ENCODE measurements around the gene SRD5A3. TPM values are rescaled to one million over a fixed set of nuclear protein-coding genes. Genes with fewer than 3 reads are reported as not detected.
"Not testable (repeated sequence)": the region's sequence is repeated elsewhere in the genome, so short reads cannot be mapped to it uniquely, and the experiment has no call there.

SRD5A3 gene
- total and polyA plus RNA-seq, 4 donors, result 5.2 to 18.2 (median 9.5) TPM

DNA sequence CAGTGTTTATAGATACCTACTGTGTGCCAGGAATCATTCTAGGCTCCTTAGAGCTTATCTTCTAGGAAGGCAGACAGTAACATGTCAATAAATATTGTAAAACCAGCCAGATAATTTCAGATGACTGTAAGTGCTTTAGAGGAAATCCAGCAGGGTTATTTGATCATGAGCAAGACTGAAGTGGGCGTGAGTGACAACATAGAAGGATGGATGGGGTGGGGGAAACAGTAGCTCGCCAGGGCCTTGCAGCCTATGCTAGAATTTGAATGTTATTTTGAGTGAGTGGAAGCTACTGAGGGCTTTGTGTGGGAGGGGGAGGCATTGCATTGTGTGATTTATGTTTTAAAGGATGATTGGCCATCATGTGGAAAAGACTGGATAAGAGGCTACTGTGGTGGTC lies 6.7 kb downstream of the SRD5A3 start (continued):
- no peak for TF ChIP-seq HNF4A (conservative IDR thresholded peaks at IDR 0.05)

DNA sequence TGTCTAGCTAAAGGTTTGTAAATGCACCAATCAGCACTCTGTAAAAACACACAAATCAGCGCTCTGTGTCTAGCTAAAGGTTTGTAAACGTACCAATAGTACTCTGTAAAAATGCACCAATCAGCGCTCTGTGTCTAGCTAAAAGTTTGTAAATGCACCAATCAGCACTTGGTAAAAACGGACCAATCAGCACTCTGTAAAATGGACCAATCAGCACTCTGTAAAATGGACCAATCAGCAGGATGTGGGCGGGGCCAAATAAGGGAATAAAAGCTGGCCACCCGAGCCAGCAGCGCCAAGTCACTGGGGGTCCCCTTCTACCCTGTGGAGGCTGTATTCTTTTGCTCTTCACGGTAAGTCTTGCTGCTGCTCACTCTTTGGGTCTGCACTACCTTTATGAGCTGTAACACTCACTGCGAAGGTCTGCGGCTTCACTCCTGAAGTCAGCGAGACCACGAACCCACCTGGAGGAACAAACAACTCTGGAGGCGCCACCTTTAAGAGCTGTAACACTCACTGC lies 7.2 kb downstream of the SRD5A3 start:
- not testable (repeated sequence) for H3K4me3 ChIP-seq (ENCODE audit: low read depth in 1 of 3, low read length in 3 of 3); H3K27me3 ChIP-seq (ENCODE audit: control insufficient read depth in 4 of 4, insufficient read depth in 4 of 4, low read length in 3 of 4); H3K4me1 ChIP-seq (ENCODE audit: control insufficient read depth in 4 of 4, insufficient read depth in 4 of 4, low read length in 3 of 4); DNase-seq (ENCODE audit: low spot score); H3K9me3 ChIP-seq (ENCODE audit: control insufficient read depth in 4 of 4, low read length in 3 of 4); H3K36me3 ChIP-seq (ENCODE audit: control insufficient read depth in 4 of 4, insufficient read depth in 3 of 4, low read depth in 1 of 4, low read length in 3 of 4); H3K27ac ChIP-seq (ENCODE audit: low read depth in 1 of 2, low read length in 2 of 2); H3K9ac ChIP-seq (ENCODE audit: low read depth in 1 of 2, low read length in 2 of 2)
- 96% methylated on average over 13 of the region's 13 CpGs for WGBS

DNA sequence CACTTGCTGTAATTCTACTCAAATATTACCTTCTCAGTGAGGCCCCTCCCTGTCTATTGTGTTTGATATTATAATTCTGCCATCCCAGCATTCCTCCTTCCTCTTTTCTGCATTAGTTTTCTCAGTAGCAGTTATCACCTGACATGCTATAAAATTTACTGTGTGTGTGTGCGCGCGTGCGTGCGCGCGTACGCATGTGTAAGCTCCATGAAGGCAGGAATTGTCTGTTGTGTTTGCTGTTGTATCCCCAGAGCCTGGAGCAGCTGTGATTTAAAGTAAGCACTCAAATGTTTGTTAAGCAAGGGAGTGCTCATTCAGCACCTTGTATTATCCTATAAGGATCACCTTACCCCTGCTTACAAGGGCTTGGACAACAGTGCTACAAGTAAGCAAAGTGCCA lies 8.6 kb downstream of the SRD5A3 start:
- 99% methylated on average over 8 of the region's 8 CpGs for WGBS

More for the DNA sequence above, 8.6 kb downstream of the SRD5A3 start:
- no peak for DNase-seq (ENCODE audit: low spot score)
- Histone ChIP-seq H3K4me3 (ENCODE audit: low read depth in 1 of 3, low read length in 3 of 3) (no peak overlapping the region), H3K27me3 (ENCODE audit: control insufficient read depth in 4 of 4, insufficient read depth in 4 of 4, low read length in 3 of 4) (no peaks in the 10 kb centered on the region), H3K36me3 (ENCODE audit: control insufficient read depth in 4 of 4, insufficient read depth in 3 of 4, low read depth in 1 of 4, low read length in 3 of 4) (no peaks in the 10 kb centered on the region), H3K9me3 (ENCODE audit: control insufficient read depth in 4 of 4, low read length in 3 of 4) (no peaks in the 10 kb centered on the region), H3K4me1 (ENCODE audit: control insufficient read depth in 4 of 4, insufficient read depth in 4 of 4, low read length in 3 of 4) (no peaks in the 10 kb centered on the region), H3K9ac (ENCODE audit: low read depth in 1 of 2, low read length in 2 of 2) (no peak overlapping the region), H3K27ac (ENCODE audit: low read depth in 1 of 2, low read length in 2 of 2) (no peak overlapping the region)
- TF ChIP-seq FOXA1 (IDR thresholded peaks at IDR 0.05) (no peak), NR2F2 (IDR thresholded peaks at IDR 0.05) (no peak), RXRA (IDR thresholded peaks at IDR 0.05) (no peak), SP1 (IDR thresholded peaks at IDR 0.05) (no peak), RAD21 (IDR thresholded peaks at IDR 0.05) (no peak), TAF1 (conservative IDR thresholded peaks at IDR 0.05) (no peak), YY1 (IDR thresholded peaks at IDR 0.05) (no peak), HNF4A (conservative IDR thresholded peaks at IDR 0.05) (no peak), FOXA2 (IDR thresholded peaks at IDR 0.05) (no peak), HNF4G (IDR thresholded peaks at IDR 0.05) (no peak), EGR1 (IDR thresholded peaks at IDR 0.05; ENCODE audit: low read depth in 2 of 2) (no peak), GABPA (IDR thresholded peaks at IDR 0.05 in 1 of 2, conservative IDR thresholded peaks at IDR 0.05 in 1 of 2) (no peak), JUND (IDR thresholded peaks at IDR 0.05) (no peak)
- TF ChIP-seq, protein P1, sequence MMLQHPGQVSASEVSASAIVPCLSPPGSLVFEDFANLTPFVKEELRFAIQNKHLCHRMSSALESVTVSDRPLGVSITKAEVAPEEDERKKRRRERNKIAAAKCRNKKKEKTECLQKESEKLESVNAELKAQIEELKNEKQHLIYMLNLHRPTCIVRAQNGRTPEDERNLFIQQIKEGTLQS (IDR thresholded peaks at IDR 0.05), result no peak
- TF ChIP-seq, protein P2, sequence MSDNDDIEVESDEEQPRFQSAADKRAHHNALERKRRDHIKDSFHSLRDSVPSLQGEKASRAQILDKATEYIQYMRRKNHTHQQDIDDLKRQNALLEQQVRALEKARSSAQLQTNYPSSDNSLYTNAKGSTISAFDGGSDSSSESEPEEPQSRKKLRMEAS (IDR thresholded peaks at IDR 0.05), result no peak
- TF ChIP-seq, protein P3, sequence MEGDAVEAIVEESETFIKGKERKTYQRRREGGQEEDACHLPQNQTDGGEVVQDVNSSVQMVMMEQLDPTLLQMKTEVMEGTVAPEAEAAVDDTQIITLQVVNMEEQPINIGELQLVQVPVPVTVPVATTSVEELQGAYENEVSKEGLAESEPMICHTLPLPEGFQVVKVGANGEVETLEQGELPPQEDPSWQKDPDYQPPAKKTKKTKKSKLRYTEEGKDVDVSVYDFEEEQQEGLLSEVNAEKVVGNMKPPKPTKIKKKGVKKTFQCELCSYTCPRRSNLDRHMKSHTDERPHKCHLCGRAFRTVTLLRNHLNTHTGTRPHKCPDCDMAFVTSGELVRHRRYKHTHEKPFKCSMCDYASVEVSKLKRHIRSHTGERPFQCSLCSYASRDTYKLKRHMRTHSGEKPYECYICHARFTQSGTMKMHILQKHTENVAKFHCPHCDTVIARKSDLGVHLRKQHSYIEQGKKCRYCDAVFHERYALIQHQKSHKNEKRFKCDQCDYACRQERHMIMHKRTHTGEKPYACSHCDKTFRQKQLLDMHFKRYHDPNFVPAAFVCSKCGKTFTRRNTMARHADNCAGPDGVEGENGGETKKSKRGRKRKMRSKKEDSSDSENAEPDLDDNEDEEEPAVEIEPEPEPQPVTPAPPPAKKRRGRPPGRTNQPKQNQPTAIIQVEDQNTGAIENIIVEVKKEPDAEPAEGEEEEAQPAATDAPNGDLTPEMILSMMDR (IDR thresholded peaks at IDR 0.05; ENCODE audit: low read depth, low read length, missing input control), result no peak
- TF ChIP-seq, protein P4, sequence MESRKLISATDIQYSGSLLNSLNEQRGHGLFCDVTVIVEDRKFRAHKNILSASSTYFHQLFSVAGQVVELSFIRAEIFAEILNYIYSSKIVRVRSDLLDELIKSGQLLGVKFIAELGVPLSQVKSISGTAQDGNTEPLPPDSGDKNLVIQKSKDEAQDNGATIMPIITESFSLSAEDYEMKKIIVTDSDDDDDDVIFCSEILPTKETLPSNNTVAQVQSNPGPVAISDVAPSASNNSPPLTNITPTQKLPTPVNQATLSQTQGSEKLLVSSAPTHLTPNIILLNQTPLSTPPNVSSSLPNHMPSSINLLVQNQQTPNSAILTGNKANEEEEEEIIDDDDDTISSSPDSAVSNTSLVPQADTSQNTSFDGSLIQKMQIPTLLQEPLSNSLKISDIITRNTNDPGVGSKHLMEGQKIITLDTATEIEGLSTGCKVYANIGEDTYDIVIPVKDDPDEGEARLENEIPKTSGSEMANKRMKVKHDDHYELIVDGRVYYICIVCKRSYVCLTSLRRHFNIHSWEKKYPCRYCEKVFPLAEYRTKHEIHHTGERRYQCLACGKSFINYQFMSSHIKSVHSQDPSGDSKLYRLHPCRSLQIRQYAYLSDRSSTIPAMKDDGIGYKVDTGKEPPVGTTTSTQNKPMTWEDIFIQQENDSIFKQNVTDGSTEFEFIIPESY (IDR thresholded peaks at IDR 0.05), result no peak
- TF ChIP-seq, protein P5, sequence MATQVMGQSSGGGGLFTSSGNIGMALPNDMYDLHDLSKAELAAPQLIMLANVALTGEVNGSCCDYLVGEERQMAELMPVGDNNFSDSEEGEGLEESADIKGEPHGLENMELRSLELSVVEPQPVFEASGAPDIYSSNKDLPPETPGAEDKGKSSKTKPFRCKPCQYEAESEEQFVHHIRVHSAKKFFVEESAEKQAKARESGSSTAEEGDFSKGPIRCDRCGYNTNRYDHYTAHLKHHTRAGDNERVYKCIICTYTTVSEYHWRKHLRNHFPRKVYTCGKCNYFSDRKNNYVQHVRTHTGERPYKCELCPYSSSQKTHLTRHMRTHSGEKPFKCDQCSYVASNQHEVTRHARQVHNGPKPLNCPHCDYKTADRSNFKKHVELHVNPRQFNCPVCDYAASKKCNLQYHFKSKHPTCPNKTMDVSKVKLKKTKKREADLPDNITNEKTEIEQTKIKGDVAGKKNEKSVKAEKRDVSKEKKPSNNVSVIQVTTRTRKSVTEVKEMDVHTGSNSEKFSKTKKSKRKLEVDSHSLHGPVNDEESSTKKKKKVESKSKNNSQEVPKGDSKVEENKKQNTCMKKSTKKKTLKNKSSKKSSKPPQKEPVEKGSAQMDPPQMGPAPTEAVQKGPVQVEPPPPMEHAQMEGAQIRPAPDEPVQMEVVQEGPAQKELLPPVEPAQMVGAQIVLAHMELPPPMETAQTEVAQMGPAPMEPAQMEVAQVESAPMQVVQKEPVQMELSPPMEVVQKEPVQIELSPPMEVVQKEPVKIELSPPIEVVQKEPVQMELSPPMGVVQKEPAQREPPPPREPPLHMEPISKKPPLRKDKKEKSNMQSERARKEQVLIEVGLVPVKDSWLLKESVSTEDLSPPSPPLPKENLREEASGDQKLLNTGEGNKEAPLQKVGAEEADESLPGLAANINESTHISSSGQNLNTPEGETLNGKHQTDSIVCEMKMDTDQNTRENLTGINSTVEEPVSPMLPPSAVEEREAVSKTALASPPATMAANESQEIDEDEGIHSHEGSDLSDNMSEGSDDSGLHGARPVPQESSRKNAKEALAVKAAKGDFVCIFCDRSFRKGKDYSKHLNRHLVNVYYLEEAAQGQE (IDR thresholded peaks at IDR 0.05), result no peak

Data from liver (tissue), 9 donors.